Spleen (tissue), 7 donors: Measurements from ENCODE around the gene RASSF10.

Experiments used
- POLR2A ChIP-seq, 3 donors: fragments of 450-650 bp; IDR thresholded peaks; one replicate each; pipeline ENCODE4 v1.5.1; 2017; ENCODE audit warnings: antibody characterized with exemption in 3 of 3, mild to moderate bottlenecking in 1 of 3
- TF ChIP-seq, protein P1 (sequence below), 11 experiments: fragments of 200-600 bp in 7 of 11; fragments of 450-650 bp in 4 of 11; sonication (generic) in 4 of 11; IDR thresholded peaks in 8 of 11; conservative IDR thresholded peaks in 3 of 11; 1 replicate in 7 of 11; 2 replicates in 4 of 11; pipeline versions ENCODE4 v1.4.0 to v1.8.0; 2016 to 2021; ENCODE audit warnings: antibody characterized with exemption in 11 of 11, inconsistent platforms in 4 of 11, mild to moderate bottlenecking in 1 of 11
- donor health status: DM: no; HTN: no; CAD: no; lungs with moderate emphysema.
- donor health status: DM: no; HTN: no; CAD: no.
- donor health status: DM: no; HTN: no; CAD: no.

DNA sequence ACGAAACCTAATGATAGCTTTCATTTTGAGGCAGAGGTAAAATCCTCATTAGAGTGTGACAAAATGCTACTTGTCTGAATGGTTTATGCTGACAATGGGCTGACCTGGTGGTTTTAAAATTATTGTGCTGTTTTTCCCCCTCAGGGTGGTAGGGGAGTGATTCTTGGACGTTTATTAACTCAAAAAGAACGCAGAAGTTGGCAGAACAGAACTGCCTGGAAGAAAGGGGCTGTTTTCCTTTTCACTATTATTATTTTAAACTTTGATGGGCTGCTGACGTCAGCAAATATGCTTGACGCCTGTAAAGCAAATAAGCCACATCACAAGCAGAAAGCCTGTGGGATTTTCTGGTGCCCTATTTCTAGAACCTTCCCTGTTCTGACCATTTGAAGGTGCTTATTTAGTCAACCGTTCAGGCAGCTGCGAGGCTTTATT is 4.0 kb downstream of the RASSF10 start:
- TF ChIP-seq POLR2A (IDR thresholded peaks at IDR 0.05): no peak
- TF ChIP-seq, protein P1, sequence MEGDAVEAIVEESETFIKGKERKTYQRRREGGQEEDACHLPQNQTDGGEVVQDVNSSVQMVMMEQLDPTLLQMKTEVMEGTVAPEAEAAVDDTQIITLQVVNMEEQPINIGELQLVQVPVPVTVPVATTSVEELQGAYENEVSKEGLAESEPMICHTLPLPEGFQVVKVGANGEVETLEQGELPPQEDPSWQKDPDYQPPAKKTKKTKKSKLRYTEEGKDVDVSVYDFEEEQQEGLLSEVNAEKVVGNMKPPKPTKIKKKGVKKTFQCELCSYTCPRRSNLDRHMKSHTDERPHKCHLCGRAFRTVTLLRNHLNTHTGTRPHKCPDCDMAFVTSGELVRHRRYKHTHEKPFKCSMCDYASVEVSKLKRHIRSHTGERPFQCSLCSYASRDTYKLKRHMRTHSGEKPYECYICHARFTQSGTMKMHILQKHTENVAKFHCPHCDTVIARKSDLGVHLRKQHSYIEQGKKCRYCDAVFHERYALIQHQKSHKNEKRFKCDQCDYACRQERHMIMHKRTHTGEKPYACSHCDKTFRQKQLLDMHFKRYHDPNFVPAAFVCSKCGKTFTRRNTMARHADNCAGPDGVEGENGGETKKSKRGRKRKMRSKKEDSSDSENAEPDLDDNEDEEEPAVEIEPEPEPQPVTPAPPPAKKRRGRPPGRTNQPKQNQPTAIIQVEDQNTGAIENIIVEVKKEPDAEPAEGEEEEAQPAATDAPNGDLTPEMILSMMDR (IDR thresholded peaks at IDR 0.05 in 8 of 11, conservative IDR thresholded peaks at IDR 0.05 in 3 of 11): no peak
